Measurements from ENCODE around the gene PPT2.

- TF ChIP-seq POLR2A (IDR thresholded peaks at IDR 0.05; ENCODE audit: low read depth): peak; percentile 9
- TF ChIP-seq CTCF (IDR thresholded peaks at IDR 0.05): no peak
Measured at GRCh38 chr6:32127717-32128592, 26.0 kb upstream of the PPT2 start, which contains the start of gene ATF6B.
